Neural cell (in vitro differentiated cells): ENCODE results near the gene SDK1. TPM values are rescaled to one million over a fixed set of nuclear protein-coding genes. Genes with fewer than 3 reads are reported as not detected.

Experiments
- H2AFZ ChIP-seq: fragments of 200-600, 300-800 bp; sonication (generic), shearing (Covaris generic); 2 replicates; pipeline ENCODE4 v1.6.0; 2014; ENCODE audit warnings: low read depth, mild to moderate bottlenecking, antibody characterized with exemption, low read length, moderate library complexity
- H3F3A ChIP-seq: fragments of 200-600 bp; shearing (Covaris generic); 2 replicates; pipeline ENCODE4 v1.6.1; 2016; ENCODE audit warnings: mild to moderate bottlenecking, moderate library complexity, mixed read lengths, antibody characterized with exemption, low read length; ENCODE audit not compliant: insufficient read depth, poor library complexity, severe bottlenecking
- H3K27ac ChIP-seq: fragments of 200-600, 300-800 bp; sonication (generic), shearing (Covaris generic); 2 replicates; pipeline ENCODE4 v1.5.1; 2014; ENCODE audit warnings: mild to moderate bottlenecking, low read length, moderate library complexity
- H3K27me3 ChIP-seq: fragments of 300-800, 200-600 bp; sonication (generic), shearing (Covaris generic); 2 replicates; pipeline ENCODE4 v1.6.0; 2014; ENCODE audit warnings: mild to moderate bottlenecking, low read depth, low read length, moderate library complexity; ENCODE audit not compliant: insufficient read depth
- H3K36me3 ChIP-seq: fragments of 300-800, 200-600 bp; sonication (generic), shearing (Covaris generic); 2 replicates; pipeline ENCODE4 v1.5.1; 2014; ENCODE audit warnings: mild to moderate bottlenecking, antibody characterized with exemption, low read length, moderate library complexity; ENCODE audit not compliant: insufficient read depth
- H3K4me2 ChIP-seq: fragments of 300-800, 200-600 bp; sonication (generic), shearing (Covaris generic); 2 replicates; pipeline ENCODE4 v1.6.0; 2014; ENCODE audit warnings: mild to moderate bottlenecking, low read length
- H3K4me3 ChIP-seq: fragments of 300-800, 200-600 bp; sonication (generic), shearing (Covaris generic); 2 replicates; pipeline ENCODE4 v1.5.1; 2014; ENCODE audit warnings: mild to moderate bottlenecking, low read length, moderate library complexity
- H3K79me2 ChIP-seq: fragments of 200-600 bp; shearing (Covaris generic); replicated peaks from 2 replicates; pipeline ENCODE4 v1.6.0; 2014; ENCODE audit warnings: mild to moderate bottlenecking, low read length, moderate library complexity; ENCODE audit not compliant: insufficient read depth
- H3K9ac ChIP-seq: fragments of 300-800, 200-600 bp; sonication (generic), shearing (Covaris generic); 2 replicates; pipeline ENCODE4 v1.6.1; 2016; ENCODE audit warnings: mild to moderate bottlenecking, low read length, mixed read lengths
- H3K9me2 ChIP-seq: fragments of 200-600 bp; shearing (Covaris generic); 2 replicates; pipeline ENCODE4 v1.6.1; 2016; ENCODE audit warnings: mild to moderate bottlenecking, low read length, mixed read lengths; ENCODE audit not compliant: insufficient read depth
- H3K9me3 ChIP-seq: fragments of 200-600, 300-800 bp; sonication (generic), shearing (Covaris generic); 2 replicates; pipeline ENCODE4 v1.6.1; 2016; ENCODE audit warnings: mild to moderate bottlenecking, mixed run types, low read length, moderate library complexity, mixed read lengths
- H4K20me1 ChIP-seq: fragments of 200-600 bp; shearing (Covaris generic); 2 replicates; pipeline ENCODE4 v1.6.1; 2016; ENCODE audit warnings: mild to moderate bottlenecking, mixed run types; ENCODE audit not compliant: insufficient read depth
- EP300 ChIP-seq: fragments of 450-650 bp; conservative IDR thresholded peaks from 2 replicates; pipeline ENCODE4 v1.6.1; 2014; ENCODE audit warnings: antibody characterized with exemption, mild to moderate bottlenecking, moderate library complexity; ENCODE audit not compliant: poor library complexity, severe bottlenecking
- EZH2 ChIP-seq: fragments of 200-600, 300-800 bp; shearing (Covaris generic), sonication (generic); IDR thresholded peaks from 2 replicates; pipeline ENCODE4 v1.6.1; 2014; ENCODE audit warnings: antibody characterized with exemption, low read length, borderline replicate concordance, mild to moderate bottlenecking; ENCODE audit not compliant: insufficient read depth, poor library complexity, severe bottlenecking
- MXI1 ChIP-seq: fragments of 450-650 bp; conservative IDR thresholded peaks from 2 replicates; pipeline ENCODE4 v1.6.1; 2014; ENCODE audit warnings: antibody characterized with exemption, mild to moderate bottlenecking; ENCODE audit not compliant: poor library complexity, severe bottlenecking
- POLR2AphosphoS5 ChIP-seq: IDR thresholded peaks from 2 replicates; pipeline ENCODE4 v1.6.1; 2012
- RAD21 ChIP-seq: fragments of 450-650 bp; conservative IDR thresholded peaks from 2 replicates; pipeline ENCODE4 v1.6.1; 2014; ENCODE audit warnings: antibody characterized with exemption, mild to moderate bottlenecking, moderate library complexity
- SMC3 ChIP-seq: fragments of 450-650 bp; conservative IDR thresholded peaks from 2 replicates; pipeline ENCODE4 v1.6.1; 2014; ENCODE audit warnings: antibody characterized with exemption, mild to moderate bottlenecking, moderate library complexity; ENCODE audit not compliant: poor library complexity
- TAF1 ChIP-seq: IDR thresholded peaks from 2 replicates; pipeline ENCODE4 v1.6.1; 2012; ENCODE audit warnings: low read depth
- polyA plus RNA-seq: library from polyadenylated mRNA; depleted of rRNA; stranded (reverse); fragments of >200 nt; gene quantifications from 2 replicates; pipeline ENCODE4 v1.2.3, GENCODE V29; 2014
- TF ChIP-seq, protein P1 (sequence below): IDR thresholded peaks from 2 replicates; pipeline ENCODE4 v1.6.1; 2012; ENCODE audit warnings: borderline replicate concordance
- TF ChIP-seq, protein P2 (sequence below): fragments of 450-650 bp; IDR thresholded peaks from 2 replicates; pipeline ENCODE4 v1.5.1; 2014; ENCODE audit warnings: antibody characterized with exemption, mild to moderate bottlenecking, moderate library complexity; ENCODE audit not compliant: poor library complexity, severe bottlenecking

The SDK1 gene
- polyA plus RNA-seq, 1 donor from 2014 or later: 2.7 TPM

GRCh38 chr7:4077980-4078379 lies 776.9 kb downstream of the SDK1 start:
- Histone ChIP-seq H4K20me1 (no peaks in the 10 kb centered on the region), H3K27me3 (no peaks in the 10 kb centered on the region), H3K9ac (no peak overlapping the region), H3K9me2 (no peaks in the 10 kb centered on the region), H3K4me3 (no peak overlapping the region), H3K4me2 (no peak overlapping the region), H3K36me3 (no peaks in the 10 kb centered on the region), H3K27ac (no peak overlapping the region), H2AFZ (no peak overlapping the region), H3F3A (no peaks in the 10 kb centered on the region), H3K9me3 (no peaks in the 10 kb centered on the region), H3K79me2 (no peaks in the 10 kb centered on the region)
- TF ChIP-seq SMC3: no peak
- TF ChIP-seq TAF1: no peak
- TF ChIP-seq, protein P1, sequence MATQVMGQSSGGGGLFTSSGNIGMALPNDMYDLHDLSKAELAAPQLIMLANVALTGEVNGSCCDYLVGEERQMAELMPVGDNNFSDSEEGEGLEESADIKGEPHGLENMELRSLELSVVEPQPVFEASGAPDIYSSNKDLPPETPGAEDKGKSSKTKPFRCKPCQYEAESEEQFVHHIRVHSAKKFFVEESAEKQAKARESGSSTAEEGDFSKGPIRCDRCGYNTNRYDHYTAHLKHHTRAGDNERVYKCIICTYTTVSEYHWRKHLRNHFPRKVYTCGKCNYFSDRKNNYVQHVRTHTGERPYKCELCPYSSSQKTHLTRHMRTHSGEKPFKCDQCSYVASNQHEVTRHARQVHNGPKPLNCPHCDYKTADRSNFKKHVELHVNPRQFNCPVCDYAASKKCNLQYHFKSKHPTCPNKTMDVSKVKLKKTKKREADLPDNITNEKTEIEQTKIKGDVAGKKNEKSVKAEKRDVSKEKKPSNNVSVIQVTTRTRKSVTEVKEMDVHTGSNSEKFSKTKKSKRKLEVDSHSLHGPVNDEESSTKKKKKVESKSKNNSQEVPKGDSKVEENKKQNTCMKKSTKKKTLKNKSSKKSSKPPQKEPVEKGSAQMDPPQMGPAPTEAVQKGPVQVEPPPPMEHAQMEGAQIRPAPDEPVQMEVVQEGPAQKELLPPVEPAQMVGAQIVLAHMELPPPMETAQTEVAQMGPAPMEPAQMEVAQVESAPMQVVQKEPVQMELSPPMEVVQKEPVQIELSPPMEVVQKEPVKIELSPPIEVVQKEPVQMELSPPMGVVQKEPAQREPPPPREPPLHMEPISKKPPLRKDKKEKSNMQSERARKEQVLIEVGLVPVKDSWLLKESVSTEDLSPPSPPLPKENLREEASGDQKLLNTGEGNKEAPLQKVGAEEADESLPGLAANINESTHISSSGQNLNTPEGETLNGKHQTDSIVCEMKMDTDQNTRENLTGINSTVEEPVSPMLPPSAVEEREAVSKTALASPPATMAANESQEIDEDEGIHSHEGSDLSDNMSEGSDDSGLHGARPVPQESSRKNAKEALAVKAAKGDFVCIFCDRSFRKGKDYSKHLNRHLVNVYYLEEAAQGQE: no peak
- no peak for TF ChIP-seq MXI1
- no peak for TF ChIP-seq EP300
- TF ChIP-seq RAD21: no peak
- no peak for TF ChIP-seq EZH2
- TF ChIP-seq POLR2AphosphoS5: no peak
- TF ChIP-seq, protein P2, sequence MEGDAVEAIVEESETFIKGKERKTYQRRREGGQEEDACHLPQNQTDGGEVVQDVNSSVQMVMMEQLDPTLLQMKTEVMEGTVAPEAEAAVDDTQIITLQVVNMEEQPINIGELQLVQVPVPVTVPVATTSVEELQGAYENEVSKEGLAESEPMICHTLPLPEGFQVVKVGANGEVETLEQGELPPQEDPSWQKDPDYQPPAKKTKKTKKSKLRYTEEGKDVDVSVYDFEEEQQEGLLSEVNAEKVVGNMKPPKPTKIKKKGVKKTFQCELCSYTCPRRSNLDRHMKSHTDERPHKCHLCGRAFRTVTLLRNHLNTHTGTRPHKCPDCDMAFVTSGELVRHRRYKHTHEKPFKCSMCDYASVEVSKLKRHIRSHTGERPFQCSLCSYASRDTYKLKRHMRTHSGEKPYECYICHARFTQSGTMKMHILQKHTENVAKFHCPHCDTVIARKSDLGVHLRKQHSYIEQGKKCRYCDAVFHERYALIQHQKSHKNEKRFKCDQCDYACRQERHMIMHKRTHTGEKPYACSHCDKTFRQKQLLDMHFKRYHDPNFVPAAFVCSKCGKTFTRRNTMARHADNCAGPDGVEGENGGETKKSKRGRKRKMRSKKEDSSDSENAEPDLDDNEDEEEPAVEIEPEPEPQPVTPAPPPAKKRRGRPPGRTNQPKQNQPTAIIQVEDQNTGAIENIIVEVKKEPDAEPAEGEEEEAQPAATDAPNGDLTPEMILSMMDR: no peak

GRCh38 chr7:4078580-4078979 lies 777.5 kb downstream of the SDK1 start:
- Histone ChIP-seq H3K9ac (no peak overlapping the region), H3K79me2 (no peaks in the 10 kb centered on the region), H4K20me1 (no peaks in the 10 kb centered on the region), H3K27ac (no peak overlapping the region), H3K4me3 (no peak overlapping the region), H3K27me3 (no peaks in the 10 kb centered on the region), H3K4me2 (no peak overlapping the region), H2AFZ (no peak overlapping the region), H3K9me2 (no peaks in the 10 kb centered on the region), H3K9me3 (no peaks in the 10 kb centered on the region), H3K36me3 (no peaks in the 10 kb centered on the region), H3F3A (no peaks in the 10 kb centered on the region)
- no peak for TF ChIP-seq SMC3
- no peak for TF ChIP-seq RAD21
- no peak for TF ChIP-seq EP300
- TF ChIP-seq MXI1: no peak
- no peak for TF ChIP-seq TAF1
- TF ChIP-seq EZH2: no peak
- TF ChIP-seq, protein P1: no peak
- no peak for TF ChIP-seq POLR2AphosphoS5
